Fibroblast of lung (primary cell): Measurements from ENCODE around the gene FILIP1L. TPM values are rescaled to one million over a fixed set of nuclear protein-coding genes. Genes with fewer than 3 reads are reported as not detected.
A peak's percentile ranks its signal among the peaks of the same experiment; 100 is the strongest.

Experiments
- DNase-seq, 2 donors: peaks; one replicate each; pipeline versions ENCODE4 v3.0.0 to v3.0.0-alpha.2; 2010; ENCODE audit warnings: low read depth in 2 of 2
- H2AFZ ChIP-seq: 2 replicates; pipeline ENCODE4 v1.5.1; 2012; ENCODE audit warnings: low read length, control low read depth, inconsistent platforms
- H3K27ac ChIP-seq: 2 replicates; pipeline ENCODE4 v1.5.1; 2011; ENCODE audit warnings: low read length, control low read depth; ENCODE audit not compliant: insufficient read depth
- H3K27me3 ChIP-seq: 2 replicates; pipeline ENCODE4 v1.5.1; 2011; ENCODE audit warnings: mild to moderate bottlenecking, low read length; ENCODE audit not compliant: control insufficient read depth, insufficient read depth
- H3K36me3 ChIP-seq: 2 replicates; pipeline ENCODE4 v1.5.1; 2011; ENCODE audit warnings: low read length; ENCODE audit not compliant: control insufficient read depth, insufficient read depth
- H3K4me1 ChIP-seq: 2 replicates; pipeline ENCODE4 v1.5.1; 2011; ENCODE audit warnings: low read length; ENCODE audit not compliant: control insufficient read depth, insufficient read depth; ENCODE audit errors: extremely low read depth
- H3K4me2 ChIP-seq: 2 replicates; pipeline ENCODE4 v1.5.1; 2011; ENCODE audit warnings: low read length, control low read depth; ENCODE audit not compliant: insufficient read depth; ENCODE audit errors: extremely low read depth
- H3K4me3 ChIP-seq, 4 experiments: fragments of 200-600 bp in 1 of 4; sonication (generic) in 1 of 4; replicated peaks in 1 of 4; 2 replicates each; pipeline ENCODE4 v1.5.1; 2011 to 2016; ENCODE audit warnings: low read length in 4 of 4, low read depth in 3 of 4, mild to moderate bottlenecking in 3 of 4, control low read depth in 2 of 4, inconsistent platforms in 1 of 4, mixed read lengths in 1 of 4; ENCODE audit not compliant: insufficient read depth in 1 of 4; ENCODE audit errors: control extremely low read depth in 1 of 4
- H3K79me2 ChIP-seq: 2 replicates; pipeline ENCODE4 v1.5.1; 2012; ENCODE audit warnings: mild to moderate bottlenecking, low read length, inconsistent platforms; ENCODE audit not compliant: control insufficient read depth, insufficient read depth
- H3K9ac ChIP-seq: 2 replicates; pipeline ENCODE4 v1.5.1; 2011; ENCODE audit warnings: mild to moderate bottlenecking, low read length, control low read depth; ENCODE audit not compliant: insufficient read depth
- H3K9me3 ChIP-seq: 2 replicates; pipeline ENCODE4 v1.5.1; 2012; ENCODE audit warnings: low read depth, low read length; ENCODE audit not compliant: control insufficient read depth, insufficient read depth
- H4K20me1 ChIP-seq: 2 replicates; pipeline ENCODE4 v1.5.1; 2011; ENCODE audit warnings: low read length; ENCODE audit not compliant: control insufficient read depth, insufficient read depth; ENCODE audit errors: extremely low read depth
- EZH2 ChIP-seq: IDR thresholded peaks from 2 replicates; pipeline ENCODE4 v1.5.1; 2012; ENCODE audit warnings: low read length, control low read depth, mild to moderate bottlenecking; ENCODE audit errors: missing control alignments
- polyA plus RNA-seq, 2 donors: library from polyadenylated mRNA; depleted of rRNA in 1 of 2; stranded (reverse) in 1 of 2; unstranded in 1 of 2; fragments of >200 nt; gene quantifications; 2 replicates each; pipeline ENCODE4 v1.2.1, GENCODE V29; 2011 to 2012; ENCODE audit warnings: missing spikeins in 1 of 2
- total RNA-seq: library from RNA; depleted of rRNA; stranded (reverse); fragments of >200 nt; gene quantifications from 2 replicates; pipeline ENCODE4 v1.2.1, GENCODE V29; 2014
- TF ChIP-seq, protein P1 (sequence below), 2 donors: IDR thresholded peaks in 1 of 2; conservative IDR thresholded peaks in 1 of 2; 1 replicate in 1 of 2; 2 replicates in 1 of 2; pipeline ENCODE4 v1.5.1; 2011 to 2012; ENCODE audit warnings: low read length in 2 of 2, control low read depth in 1 of 2, inconsistent platforms in 1 of 2, low read depth in 1 of 2, mild to moderate bottlenecking in 1 of 2

FILIP1L gene
- total and polyA plus RNA-seq, 2 donors (not counting 1 experiment from before 2014, with no cell fraction given), result 92.8 to 126 TPM

GRCh38 chr3:99825004-99825640 is 289.2 kb downstream of the FILIP1L start:
- no peaks in the 10 kb centered on the region for H3K4me1 ChIP-seq
- H3K27me3 ChIP-seq, result no peaks in the 10 kb centered on the region
- no peak overlapping the region for H3K4me3 ChIP-seq
- DNase-seq, result peak in 1 of 2 donors; percentile 66
- H2AFZ ChIP-seq, result no peak overlapping the region
- peaks cover 5% of the 10 kb centered on the region for H3K79me2 ChIP-seq
- no peaks in the 10 kb centered on the region for H3K9me3 ChIP-seq
- no peak overlapping the region for H3K4me2 ChIP-seq
- no peak for TF ChIP-seq EZH2
- TF ChIP-seq, protein P1, sequence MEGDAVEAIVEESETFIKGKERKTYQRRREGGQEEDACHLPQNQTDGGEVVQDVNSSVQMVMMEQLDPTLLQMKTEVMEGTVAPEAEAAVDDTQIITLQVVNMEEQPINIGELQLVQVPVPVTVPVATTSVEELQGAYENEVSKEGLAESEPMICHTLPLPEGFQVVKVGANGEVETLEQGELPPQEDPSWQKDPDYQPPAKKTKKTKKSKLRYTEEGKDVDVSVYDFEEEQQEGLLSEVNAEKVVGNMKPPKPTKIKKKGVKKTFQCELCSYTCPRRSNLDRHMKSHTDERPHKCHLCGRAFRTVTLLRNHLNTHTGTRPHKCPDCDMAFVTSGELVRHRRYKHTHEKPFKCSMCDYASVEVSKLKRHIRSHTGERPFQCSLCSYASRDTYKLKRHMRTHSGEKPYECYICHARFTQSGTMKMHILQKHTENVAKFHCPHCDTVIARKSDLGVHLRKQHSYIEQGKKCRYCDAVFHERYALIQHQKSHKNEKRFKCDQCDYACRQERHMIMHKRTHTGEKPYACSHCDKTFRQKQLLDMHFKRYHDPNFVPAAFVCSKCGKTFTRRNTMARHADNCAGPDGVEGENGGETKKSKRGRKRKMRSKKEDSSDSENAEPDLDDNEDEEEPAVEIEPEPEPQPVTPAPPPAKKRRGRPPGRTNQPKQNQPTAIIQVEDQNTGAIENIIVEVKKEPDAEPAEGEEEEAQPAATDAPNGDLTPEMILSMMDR (conservative IDR thresholded peaks at IDR 0.05 in 1 of 2, IDR thresholded peaks at IDR 0.05 in 1 of 2; ENCODE audit: low read depth in 1 of 2, low read length in 2 of 2), result no peak
- H3K36me3 ChIP-seq, result no peaks in the 10 kb centered on the region
- H3K27ac ChIP-seq, result no peak overlapping the region
- no peak overlapping the region for H3K9ac ChIP-seq
- H4K20me1 ChIP-seq, result no peaks in the 10 kb centered on the region

DNA sequence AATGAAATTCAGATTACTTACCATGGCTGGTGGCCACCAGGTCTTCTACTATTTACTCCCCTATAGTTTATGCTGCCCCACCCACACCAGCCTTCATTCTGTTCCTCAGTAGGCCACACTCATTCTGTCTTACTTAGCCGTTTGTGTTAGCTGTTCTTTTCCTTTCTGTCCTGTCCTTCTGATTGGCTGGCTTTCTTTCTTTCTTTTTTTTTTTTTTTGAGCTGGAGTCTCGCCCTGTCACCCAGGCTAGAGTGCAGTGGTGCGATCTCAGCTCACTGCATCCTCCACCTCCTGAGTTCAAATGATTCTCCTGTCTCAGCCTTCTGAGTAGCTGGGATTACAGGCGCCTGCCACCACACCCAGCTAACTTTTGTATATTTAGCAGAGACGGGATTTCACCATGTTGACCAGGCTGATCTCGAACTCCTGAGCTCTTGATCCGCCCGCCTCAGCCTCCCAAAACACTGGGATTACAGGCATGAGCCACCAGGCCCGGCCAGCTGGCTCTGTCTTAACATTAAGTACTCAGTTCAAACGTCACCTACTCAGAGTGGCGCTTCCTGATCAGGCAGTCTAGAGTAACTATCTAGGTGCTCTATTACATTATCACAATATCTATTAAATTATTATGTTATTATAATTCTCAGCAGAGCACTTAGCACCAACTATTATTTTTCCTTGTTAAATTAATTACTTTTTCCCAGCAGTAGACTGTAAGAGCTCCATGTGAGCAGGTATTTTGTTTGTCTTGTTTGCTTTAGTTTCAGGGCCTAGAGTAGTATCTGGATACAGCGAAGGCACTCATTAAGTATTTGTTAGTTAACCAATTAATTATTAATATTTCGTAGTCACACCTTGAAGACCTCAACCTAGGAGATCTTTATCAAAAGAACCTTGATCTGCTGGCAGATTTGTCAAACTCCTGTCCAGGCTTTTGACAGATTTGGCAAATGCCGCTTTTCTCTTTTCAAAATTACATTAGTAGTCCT is 290.3 kb downstream of the FILIP1L start:
- Histone ChIP-seq H3K4me2 (no peak overlapping the region), H3K36me3 (no peaks in the 10 kb centered on the region), H3K9me3 (no peaks in the 10 kb centered on the region), H3K79me2 (peaks cover 8% of the 10 kb centered on the region), H3K27me3 (no peaks in the 10 kb centered on the region), H2AFZ (no peak overlapping the region), H4K20me1 (no peaks in the 10 kb centered on the region), H3K4me1 (no peaks in the 10 kb centered on the region), H3K27ac (no peak overlapping the region), H3K9ac (no peak overlapping the region), H3K4me3 (no peak overlapping the region)
- DNase-seq, result no peak
- TF ChIP-seq, protein P1 (conservative IDR thresholded peaks at IDR 0.05 in 1 of 2, IDR thresholded peaks at IDR 0.05 in 1 of 2; ENCODE audit: low read depth in 1 of 2, low read length in 2 of 2), result no peak
- no peak for TF ChIP-seq EZH2

DNA sequence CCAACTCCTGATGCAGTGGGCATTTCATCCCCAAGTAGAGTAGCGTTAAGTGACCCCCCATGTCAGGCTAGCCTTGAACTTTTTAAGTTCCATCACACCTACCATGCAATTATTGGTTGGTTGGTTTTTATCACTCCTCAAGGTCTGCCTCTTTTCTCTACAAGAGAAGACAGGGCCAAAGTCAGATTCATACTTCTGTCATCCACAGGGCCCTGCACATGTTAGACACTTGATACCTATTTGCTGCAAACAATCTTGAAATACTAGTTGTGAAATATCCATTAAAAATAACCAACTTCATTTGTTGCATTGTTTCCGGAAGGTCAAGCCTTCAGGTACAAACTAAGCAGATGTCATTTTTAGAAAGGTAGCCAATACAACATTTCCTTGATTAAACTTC is 295.5 kb downstream of the FILIP1L start:
- no peak for DNase-seq
- TF ChIP-seq, protein P1 (conservative IDR thresholded peaks at IDR 0.05 in 1 of 2, IDR thresholded peaks at IDR 0.05 in 1 of 2; ENCODE audit: low read depth in 1 of 2, low read length in 2 of 2), result no peak
- no peak for TF ChIP-seq EZH2
- H4K20me1 ChIP-seq, result no peaks in the 10 kb centered on the region
- peaks cover 9% of the 10 kb centered on the region for H3K79me2 ChIP-seq
- peak overlapping the region in 2 of 4 experiments; percentile 75 to 97 for H3K4me3 ChIP-seq
- no peaks in the 10 kb centered on the region for H3K36me3 ChIP-seq
- H3K9ac ChIP-seq, result no peak overlapping the region
- H3K4me1 ChIP-seq, result peaks cover 5% of the 10 kb centered on the region
- no peaks in the 10 kb centered on the region for H3K27me3 ChIP-seq
- no peaks in the 10 kb centered on the region for H3K9me3 ChIP-seq
- H3K4me2 ChIP-seq, result peak overlapping the region; percentile 96
- H3K27ac ChIP-seq, result no peak overlapping the region
- H2AFZ ChIP-seq, result no peak overlapping the region
